ENCODE data around the gene ST3GAL4. TPM values are rescaled to one million over a fixed set of nuclear protein-coding genes. Genes with fewer than 3 reads are reported as not detected.
A peak's percentile ranks its signal among the peaks of the same experiment; 100 is the strongest.

The ST3GAL4 gene
- total and polyA plus RNA-seq, 4 donors: 23.6 to 38.3 (median 31.7) TPM

DNA sequence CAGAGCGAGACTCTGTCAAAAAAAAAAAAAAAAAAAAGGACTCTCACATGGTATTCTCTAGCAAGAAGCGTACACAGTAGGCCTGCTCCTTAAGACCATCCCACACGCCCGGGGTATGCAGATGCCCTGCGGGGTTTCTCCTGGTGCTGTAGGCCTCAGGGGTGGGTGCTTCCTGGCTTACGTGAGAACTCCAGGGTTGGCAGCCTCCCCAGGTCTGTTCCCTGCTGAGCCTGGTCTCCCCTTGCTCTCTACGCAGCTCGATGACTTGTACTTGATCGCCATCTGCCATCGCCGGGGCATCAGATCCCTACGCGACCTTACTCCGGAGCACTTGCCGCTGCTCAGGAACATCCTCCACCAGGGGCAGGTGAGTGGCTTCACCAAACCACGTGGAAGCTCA is 12.4 kb upstream of the ST3GAL4 start:
- H3K4me1 ChIP-seq (ENCODE audit: control insufficient read depth in 5 of 5, insufficient read depth in 5 of 5, low read length in 5 of 5): peaks cover 5 to 35% (median 9%) of the 10 kb centered on the region in 5 donors
- no peaks in the 10 kb centered on the region for H3K9me3 ChIP-seq (ENCODE audit: control insufficient read depth in 4 of 4, insufficient read depth in 3 of 4, low read length in 3 of 4)
- no peak for DNase-seq
- no peaks in the 10 kb centered on the region for H3K27me3 ChIP-seq (ENCODE audit: control insufficient read depth in 3 of 3, insufficient read depth in 3 of 3, low read length in 2 of 3)
- no peak overlapping the region for H3K4me3 ChIP-seq
- ATAC-seq (ENCODE audit: insufficient read depth, low FRiP score): no peak
- no peak overlapping the region for H3K9ac ChIP-seq (ENCODE audit: insufficient read depth in 1 of 2, low read length in 2 of 2)
- WGBS, 2 donors: 96 to 97% methylated on average over 15 to 16 of the region's 16 CpGs
- TF ChIP-seq, protein P1, sequence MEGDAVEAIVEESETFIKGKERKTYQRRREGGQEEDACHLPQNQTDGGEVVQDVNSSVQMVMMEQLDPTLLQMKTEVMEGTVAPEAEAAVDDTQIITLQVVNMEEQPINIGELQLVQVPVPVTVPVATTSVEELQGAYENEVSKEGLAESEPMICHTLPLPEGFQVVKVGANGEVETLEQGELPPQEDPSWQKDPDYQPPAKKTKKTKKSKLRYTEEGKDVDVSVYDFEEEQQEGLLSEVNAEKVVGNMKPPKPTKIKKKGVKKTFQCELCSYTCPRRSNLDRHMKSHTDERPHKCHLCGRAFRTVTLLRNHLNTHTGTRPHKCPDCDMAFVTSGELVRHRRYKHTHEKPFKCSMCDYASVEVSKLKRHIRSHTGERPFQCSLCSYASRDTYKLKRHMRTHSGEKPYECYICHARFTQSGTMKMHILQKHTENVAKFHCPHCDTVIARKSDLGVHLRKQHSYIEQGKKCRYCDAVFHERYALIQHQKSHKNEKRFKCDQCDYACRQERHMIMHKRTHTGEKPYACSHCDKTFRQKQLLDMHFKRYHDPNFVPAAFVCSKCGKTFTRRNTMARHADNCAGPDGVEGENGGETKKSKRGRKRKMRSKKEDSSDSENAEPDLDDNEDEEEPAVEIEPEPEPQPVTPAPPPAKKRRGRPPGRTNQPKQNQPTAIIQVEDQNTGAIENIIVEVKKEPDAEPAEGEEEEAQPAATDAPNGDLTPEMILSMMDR (IDR thresholded peaks at IDR 0.05; ENCODE audit: control extremely low read depth, extremely low read depth): no peak
- no peak overlapping the region for H3K27ac ChIP-seq (ENCODE audit: low read depth in 1 of 2, low read length in 1 of 2)
- H3K36me3 ChIP-seq (ENCODE audit: control insufficient read depth in 4 of 4, insufficient read depth in 4 of 4, low read length in 4 of 4): peaks cover 0 to 25% (median 17%) of the 10 kb centered on the region in 4 donors

DNA sequence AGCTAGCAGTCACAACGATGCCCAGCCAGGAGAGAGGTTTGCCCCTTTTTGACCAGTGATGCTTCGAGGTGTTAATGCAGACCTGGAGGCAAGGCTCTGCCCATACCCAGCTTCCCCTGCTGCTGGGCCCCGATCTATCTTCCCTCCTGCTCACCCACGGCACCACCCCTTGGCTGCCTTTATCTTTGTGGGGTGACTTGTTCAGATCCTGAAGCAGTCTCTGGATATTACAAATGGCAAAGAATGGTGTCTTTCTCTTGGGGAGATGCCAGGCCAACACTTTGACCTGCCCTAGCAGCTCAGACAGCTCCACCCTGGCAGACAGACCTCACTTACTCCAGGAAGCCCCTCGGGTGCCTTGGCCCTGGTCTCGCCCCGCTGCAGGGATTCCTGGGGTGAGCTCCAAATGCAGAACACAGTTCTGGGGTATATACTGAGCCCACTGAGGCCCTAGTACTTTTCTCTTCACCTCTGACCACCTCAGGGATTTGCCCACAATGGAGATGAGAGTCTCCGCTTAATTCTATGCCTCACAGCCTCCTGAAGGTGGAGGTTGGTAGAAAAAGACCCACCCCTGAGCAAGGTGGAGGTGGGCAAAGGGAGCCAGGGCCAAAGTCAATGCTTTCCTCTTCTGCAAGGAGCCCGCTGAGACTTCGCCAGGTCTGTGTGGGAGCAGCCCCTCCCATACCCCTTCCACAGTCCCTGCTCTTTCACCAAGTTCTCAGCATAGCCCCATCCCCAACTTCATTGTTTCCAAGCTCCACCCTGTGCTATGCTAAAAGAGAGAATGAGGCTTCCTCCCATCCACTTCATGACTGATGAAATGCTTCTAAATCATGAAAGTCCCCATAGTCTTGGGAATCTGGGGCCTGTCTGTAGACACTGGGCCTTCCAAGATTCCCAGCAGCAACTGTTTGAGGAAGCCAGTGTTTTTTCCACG is 11.1 kb upstream of the ST3GAL4 start:
- Histone ChIP-seq H3K4me1 (ENCODE audit: control insufficient read depth in 5 of 5, insufficient read depth in 5 of 5, low read length in 5 of 5) (peaks cover 8 to 46% (median 21%) of the 10 kb centered on the region in 5 donors), H3K4me3 (no peak overlapping the region), H3K36me3 (ENCODE audit: control insufficient read depth in 4 of 4, insufficient read depth in 4 of 4, low read length in 4 of 4) (peaks cover 0 to 25% (median 13%) of the 10 kb centered on the region in 4 donors), H3K27me3 (ENCODE audit: control insufficient read depth in 3 of 3, insufficient read depth in 3 of 3, low read length in 2 of 3) (no peaks in the 10 kb centered on the region), H3K9ac (ENCODE audit: insufficient read depth in 1 of 2, low read length in 2 of 2) (no peak overlapping the region), H3K9me3 (ENCODE audit: control insufficient read depth in 4 of 4, insufficient read depth in 3 of 4, low read length in 3 of 4) (no peaks in the 10 kb centered on the region), H3K27ac (ENCODE audit: low read depth in 1 of 2, low read length in 1 of 2) (no peak overlapping the region)
- no peak for DNase-seq
- TF ChIP-seq, protein P1 (IDR thresholded peaks at IDR 0.05; ENCODE audit: control extremely low read depth, extremely low read depth): no peak
- 83 to 89% methylated on average over 11 of the region's 11 CpGs for WGBS, 2 donors
- no peak for ATAC-seq (ENCODE audit: insufficient read depth, low FRiP score)

DNA sequence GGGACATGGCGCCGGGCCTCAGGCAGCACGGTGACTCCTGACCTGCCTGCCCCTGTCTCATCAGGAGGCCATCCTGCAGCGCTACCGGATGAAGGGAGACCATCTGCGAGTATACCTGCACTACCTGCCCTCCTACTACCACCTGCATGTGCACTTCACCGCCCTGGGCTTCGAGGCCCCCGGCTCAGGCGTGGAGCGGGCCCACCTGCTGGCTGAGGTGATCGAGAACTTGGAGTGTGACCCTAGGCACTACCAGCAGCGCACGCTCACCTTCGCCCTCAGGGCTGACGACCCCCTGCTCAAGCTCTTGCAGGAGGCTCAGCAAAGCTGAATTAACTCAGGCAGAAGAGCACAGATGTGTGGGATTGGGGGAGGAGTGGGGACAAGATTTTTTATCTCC is 10.2 kb upstream of the ST3GAL4 start:
- H3K27ac ChIP-seq (ENCODE audit: low read depth in 1 of 2, low read length in 1 of 2): peak overlapping the region; percentile 5 to 71
- ATAC-seq (ENCODE audit: insufficient read depth, low FRiP score) (no peak), DNase-seq (no peak)
- 95 to 97% methylated on average over 16 of the region's 16 CpGs for WGBS, 2 donors
- TF ChIP-seq, protein P1 (IDR thresholded peaks at IDR 0.05; ENCODE audit: control extremely low read depth, extremely low read depth): no peak
- H3K4me3 ChIP-seq: no peak overlapping the region
- no peaks in the 10 kb centered on the region for H3K27me3 ChIP-seq (ENCODE audit: control insufficient read depth in 3 of 3, insufficient read depth in 3 of 3, low read length in 2 of 3)
- peaks cover 8 to 48% (median 25%) of the 10 kb centered on the region in 5 donors for H3K4me1 ChIP-seq (ENCODE audit: control insufficient read depth in 5 of 5, insufficient read depth in 5 of 5, low read length in 5 of 5)
- H3K9me3 ChIP-seq (ENCODE audit: control insufficient read depth in 4 of 4, insufficient read depth in 3 of 4, low read length in 3 of 4): no peaks in the 10 kb centered on the region
- H3K9ac ChIP-seq (ENCODE audit: insufficient read depth in 1 of 2, low read length in 2 of 2): no peak overlapping the region
- peaks cover 0 to 25% (median 12%) of the 10 kb centered on the region in 4 donors for H3K36me3 ChIP-seq (ENCODE audit: control insufficient read depth in 4 of 4, insufficient read depth in 4 of 4, low read length in 4 of 4)

Data from lung (tissue), 12 donors.